Omental fat pad (tissue), 4 donors: ENCODE measurements around the gene DDX18. TPM values are rescaled to one million over a fixed set of nuclear protein-coding genes. Genes with fewer than 3 reads are reported as not detected.
"Not testable (repeated sequence)": the region's sequence is repeated elsewhere in the genome, so short reads cannot be mapped to it uniquely, and the experiment has no call there.

Experiments
- ATAC-seq: fragments of 150-250 bp; one replicate; pipeline ENCODE4 v1.9.1; 2016; ENCODE audit warnings: mild to moderate bottlenecking, moderate library complexity; ENCODE audit not compliant: low FRiP score
- DNase-seq: peaks from one replicate; pipeline ENCODE4 v3.0.0-alpha.2; 2019; ENCODE audit warnings: low spot score
- total RNA-seq, 4 donors: library from RNA; depleted of rRNA; stranded (reverse); fragments of >200 nt; gene quantifications; one replicate each; pipeline ENCODE4 v1.1.0, GENCODE V29; 2016
- TF ChIP-seq, protein P1 (sequence below), 3 donors: fragments of 450-650 bp; IDR thresholded peaks; one replicate each; pipeline ENCODE4 v1.5.1; 2016 to 2017; ENCODE audit warnings: antibody characterized with exemption in 3 of 3, mild to moderate bottlenecking in 3 of 3, moderate library complexity in 2 of 3

DDX18 gene
- total RNA-seq, 4 donors from 2014 or later, result 38.2 to 83.3 (median 51.8) TPM

DNA sequence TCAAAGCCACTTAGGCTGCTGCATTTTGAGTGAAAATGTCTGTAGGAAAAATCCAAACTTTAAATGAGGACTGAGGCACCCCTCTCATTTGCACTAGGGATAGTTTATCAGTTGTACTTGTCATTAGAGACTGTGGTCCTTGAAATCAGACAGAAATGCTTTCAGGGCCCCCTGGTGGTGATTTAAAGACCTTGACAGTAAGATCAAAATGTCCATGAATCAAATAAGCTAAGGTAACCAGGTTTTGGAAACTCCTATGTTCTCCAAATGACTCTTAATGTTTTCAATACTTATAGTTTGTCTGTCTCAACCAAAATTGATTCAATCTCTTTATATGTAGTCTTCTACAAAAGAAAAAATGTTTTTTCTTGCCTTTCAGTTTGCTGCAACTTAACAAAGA, 28.8 kb upstream of the DDX18 start:
- DNase-seq (no peak), ATAC-seq (no peak)

DNA sequence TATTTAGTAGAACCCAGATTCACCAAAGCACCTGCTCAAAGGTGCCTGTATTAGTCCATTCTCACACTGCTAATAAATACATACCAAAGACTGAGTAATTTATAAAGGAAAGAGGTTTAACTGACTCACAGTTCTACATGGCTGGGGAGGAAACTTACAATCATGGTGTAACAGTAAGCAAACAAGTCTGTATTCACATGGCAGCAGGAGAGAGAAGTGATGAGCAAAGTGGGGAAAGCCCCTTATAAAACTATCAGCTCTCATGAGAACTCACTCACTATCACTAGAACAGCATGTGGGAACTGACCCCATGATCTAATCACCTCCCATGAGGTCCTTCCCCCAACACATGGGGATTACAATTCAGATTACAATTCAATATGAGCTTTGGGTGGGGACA, 28.0 kb upstream of the DDX18 start:
- DNase-seq (no peak), ATAC-seq (no peak)
- TF ChIP-seq, protein P1, sequence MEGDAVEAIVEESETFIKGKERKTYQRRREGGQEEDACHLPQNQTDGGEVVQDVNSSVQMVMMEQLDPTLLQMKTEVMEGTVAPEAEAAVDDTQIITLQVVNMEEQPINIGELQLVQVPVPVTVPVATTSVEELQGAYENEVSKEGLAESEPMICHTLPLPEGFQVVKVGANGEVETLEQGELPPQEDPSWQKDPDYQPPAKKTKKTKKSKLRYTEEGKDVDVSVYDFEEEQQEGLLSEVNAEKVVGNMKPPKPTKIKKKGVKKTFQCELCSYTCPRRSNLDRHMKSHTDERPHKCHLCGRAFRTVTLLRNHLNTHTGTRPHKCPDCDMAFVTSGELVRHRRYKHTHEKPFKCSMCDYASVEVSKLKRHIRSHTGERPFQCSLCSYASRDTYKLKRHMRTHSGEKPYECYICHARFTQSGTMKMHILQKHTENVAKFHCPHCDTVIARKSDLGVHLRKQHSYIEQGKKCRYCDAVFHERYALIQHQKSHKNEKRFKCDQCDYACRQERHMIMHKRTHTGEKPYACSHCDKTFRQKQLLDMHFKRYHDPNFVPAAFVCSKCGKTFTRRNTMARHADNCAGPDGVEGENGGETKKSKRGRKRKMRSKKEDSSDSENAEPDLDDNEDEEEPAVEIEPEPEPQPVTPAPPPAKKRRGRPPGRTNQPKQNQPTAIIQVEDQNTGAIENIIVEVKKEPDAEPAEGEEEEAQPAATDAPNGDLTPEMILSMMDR (IDR thresholded peaks at IDR 0.05), result no peak

More for the DNA sequence above, 28.8 kb upstream of the DDX18 start:
- TF ChIP-seq, protein P1 (IDR thresholded peaks at IDR 0.05), result no peak

DNA sequence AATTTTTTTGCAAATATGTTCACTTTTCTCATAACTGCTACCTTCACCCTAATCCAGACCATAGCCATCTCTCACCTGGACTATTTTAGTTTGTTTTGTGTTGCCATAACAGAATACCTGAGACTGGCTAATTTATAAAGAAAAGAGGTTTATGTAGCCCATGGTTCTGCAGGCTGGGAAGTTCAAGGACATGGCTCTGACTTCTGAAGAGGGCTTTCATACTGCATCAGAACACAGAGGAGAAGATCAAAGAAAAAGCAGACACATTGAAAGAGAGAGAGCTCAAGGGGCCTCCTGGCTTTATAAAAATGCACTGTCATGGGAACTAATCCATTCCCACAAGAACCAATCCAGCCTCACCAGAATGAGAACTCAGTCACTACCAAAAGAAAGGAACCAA, 25.0 kb upstream of the DDX18 start:
- no peak for ATAC-seq
- TF ChIP-seq, protein P1 (IDR thresholded peaks at IDR 0.05), result no peak

DNA sequence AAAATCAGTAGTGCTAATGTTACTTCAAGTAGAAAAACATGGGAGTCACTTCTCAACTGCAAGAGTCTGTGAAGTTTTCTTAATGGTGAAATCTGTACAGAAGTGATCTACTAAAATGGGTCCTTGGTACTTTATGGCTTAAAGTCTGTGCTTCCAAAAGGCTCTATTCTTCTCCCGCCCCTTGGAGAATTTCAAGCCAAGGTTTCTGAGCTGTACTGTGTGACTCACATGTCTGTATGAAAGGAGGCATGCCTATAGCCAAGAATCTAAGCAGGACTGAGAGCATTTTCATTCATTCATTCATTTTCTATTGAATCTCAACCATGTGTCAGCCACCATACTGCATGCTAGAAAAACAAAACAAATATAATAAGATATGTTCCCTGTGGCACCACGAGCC, 19.8 kb upstream of the DDX18 start:
- DNase-seq (no peak), ATAC-seq (no peak)
- TF ChIP-seq, protein P1 (IDR thresholded peaks at IDR 0.05), result no peak

More for the DNA sequence above, 25.0 kb upstream of the DDX18 start:
- no peak for DNase-seq

DNA sequence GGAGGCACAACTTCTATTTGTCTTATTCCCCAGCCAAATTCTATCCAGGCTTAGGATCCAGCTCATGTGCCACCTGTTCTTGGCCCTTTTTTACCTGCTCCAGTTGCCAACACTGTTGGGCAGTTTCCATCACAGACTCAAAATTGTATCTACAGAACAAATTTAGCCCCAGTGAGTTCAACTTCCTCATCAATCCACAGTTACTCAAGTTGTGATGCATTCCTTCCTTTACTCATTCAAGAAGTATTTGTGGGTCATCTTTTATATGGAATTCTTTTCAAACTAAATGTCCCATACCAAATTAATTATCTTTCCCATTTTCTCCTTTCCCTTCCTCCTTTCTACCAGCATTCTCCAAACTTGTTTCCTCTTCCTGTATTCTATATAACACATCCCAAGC, 12.7 kb upstream of the DDX18 start:
- ATAC-seq, result no peak
- DNase-seq, result no peak
- TF ChIP-seq, protein P1 (IDR thresholded peaks at IDR 0.05), result no peak

DNA sequence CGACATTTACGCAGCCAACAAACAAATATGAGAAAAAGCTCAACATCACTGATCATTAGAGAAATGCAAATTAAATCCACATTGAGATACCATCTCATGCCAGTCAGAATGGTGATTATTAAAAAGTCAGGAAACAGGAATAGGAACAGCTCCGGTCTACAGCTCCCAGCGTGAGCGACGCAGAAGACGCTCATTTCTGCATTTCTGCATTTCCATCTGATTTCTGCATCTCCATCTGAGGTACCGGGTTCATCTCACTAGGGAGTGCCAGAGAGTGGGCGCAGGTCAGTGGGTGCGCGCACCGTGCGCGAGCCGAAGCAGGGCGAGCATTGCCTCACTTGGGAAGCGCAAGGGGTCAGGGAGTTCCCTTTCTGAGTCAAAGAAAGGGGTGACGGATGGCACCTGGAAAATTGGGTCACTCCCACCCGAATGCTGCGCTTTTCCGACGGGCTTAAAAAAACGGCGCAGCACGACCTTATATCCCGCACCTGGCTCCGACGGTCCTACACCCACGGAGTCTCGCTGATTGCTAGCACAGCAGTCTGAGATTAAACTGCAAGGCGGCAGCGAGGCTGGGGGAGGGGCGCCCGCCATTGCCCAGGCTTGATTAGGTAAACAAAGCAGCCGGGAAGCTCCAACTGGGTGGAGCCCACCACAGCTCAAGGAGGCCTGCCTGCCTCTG, 10.7 kb upstream of the DDX18 start:
- DNase-seq, ATAC-seq: not testable (repeated sequence)

DNA sequence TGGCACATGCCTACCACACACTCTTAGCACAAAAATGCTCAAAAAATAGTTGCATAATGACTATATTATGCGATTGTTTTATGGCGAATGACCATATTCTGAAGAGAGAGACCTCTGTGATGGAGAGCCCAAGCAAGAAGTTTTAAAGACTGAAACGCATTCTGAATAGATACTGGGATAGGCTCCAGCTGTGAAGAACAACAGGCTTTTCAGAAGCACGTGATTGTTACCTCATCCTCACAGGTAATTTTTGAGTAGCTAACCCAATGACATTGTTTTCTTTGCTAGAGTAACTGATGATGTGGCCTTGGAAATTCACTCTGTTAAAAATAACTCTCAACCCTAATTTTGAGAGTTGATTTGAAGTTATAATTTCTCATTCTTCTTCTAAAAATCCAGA, 2.0 kb upstream of the DDX18 start:
- no peak for ATAC-seq

More for the DNA sequence above, 2.0 kb upstream of the DDX18 start:
- no peak for DNase-seq
- TF ChIP-seq, protein P1 (IDR thresholded peaks at IDR 0.05), result no peak
